GM12872 (cell line): ENCODE results near the gene TOM1L2.

Source experiments
- TF ChIP-seq, protein P1 (sequence below): IDR thresholded peaks from 3 replicates; pipeline ENCODE4 v1.5.1; 2011; ENCODE audit warnings: low read depth, mild to moderate bottlenecking, low read length, moderate library complexity; ENCODE audit not compliant: insufficient read depth

Gene TOM1L2

DNA sequence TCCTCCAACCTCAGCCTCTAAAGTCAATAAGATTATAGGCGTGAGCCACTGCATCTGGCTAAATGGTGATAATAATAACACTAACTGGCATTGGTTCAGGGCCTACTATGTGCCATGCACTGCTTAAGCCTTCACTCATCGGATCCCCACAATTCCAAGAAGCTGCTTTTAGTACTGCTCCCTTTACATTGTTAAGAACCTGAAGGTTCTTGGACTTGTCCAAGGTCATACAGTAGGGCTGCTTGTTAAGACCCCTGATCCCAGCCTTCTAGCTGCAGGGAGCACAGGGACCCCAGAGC is 142.0 kb downstream of the TOM1L2 start:
- TF ChIP-seq, protein P1, sequence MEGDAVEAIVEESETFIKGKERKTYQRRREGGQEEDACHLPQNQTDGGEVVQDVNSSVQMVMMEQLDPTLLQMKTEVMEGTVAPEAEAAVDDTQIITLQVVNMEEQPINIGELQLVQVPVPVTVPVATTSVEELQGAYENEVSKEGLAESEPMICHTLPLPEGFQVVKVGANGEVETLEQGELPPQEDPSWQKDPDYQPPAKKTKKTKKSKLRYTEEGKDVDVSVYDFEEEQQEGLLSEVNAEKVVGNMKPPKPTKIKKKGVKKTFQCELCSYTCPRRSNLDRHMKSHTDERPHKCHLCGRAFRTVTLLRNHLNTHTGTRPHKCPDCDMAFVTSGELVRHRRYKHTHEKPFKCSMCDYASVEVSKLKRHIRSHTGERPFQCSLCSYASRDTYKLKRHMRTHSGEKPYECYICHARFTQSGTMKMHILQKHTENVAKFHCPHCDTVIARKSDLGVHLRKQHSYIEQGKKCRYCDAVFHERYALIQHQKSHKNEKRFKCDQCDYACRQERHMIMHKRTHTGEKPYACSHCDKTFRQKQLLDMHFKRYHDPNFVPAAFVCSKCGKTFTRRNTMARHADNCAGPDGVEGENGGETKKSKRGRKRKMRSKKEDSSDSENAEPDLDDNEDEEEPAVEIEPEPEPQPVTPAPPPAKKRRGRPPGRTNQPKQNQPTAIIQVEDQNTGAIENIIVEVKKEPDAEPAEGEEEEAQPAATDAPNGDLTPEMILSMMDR = no peak

GRCh38 chr17:17827826-17828621 is 144.2 kb downstream of the TOM1L2 start:
- TF ChIP-seq, protein P1 = 0 out of 3 replicates have a peak, but pooled peaks have one; percentile 15

DNA sequence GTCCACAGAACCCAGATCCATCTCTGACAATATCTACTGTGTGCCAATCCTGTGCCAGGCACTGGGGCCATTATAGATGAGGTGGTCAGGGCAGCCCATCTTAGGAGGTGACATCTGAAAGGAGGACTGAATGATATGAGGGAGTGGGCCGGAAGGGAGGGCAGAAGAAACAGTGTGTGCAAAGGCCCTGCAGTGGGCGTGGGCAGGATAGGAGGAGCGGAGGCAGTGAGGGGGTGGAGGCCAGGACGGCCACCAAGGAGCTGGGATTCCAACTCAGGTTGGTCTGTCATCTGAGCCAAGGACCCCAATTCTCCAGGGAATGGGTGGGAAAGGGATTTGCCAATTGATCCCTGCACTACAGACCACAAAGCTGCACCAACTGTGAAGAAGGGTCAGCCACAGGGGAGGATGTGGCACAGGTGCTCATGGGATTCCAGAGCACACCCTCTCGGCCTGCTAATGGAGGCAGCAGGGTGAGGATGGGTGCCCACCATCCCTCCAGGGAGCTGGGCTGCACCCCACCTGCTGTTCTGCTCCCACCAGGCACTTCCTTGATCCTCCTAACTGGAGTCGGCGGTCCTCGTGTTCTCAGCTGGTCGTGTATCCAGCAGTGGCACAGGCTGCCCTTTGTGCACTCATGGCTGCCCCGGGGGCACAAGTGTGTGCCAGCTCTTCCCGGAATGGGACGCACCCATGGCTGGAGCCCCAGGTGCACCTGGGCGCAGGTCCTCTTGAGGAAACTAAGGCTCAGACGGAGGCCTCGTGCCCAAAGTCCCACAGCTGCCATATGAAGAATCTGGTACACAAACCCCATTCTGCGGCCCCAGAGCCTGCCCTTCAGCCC is 145.0 kb downstream of the TOM1L2 start:
- TF ChIP-seq, protein P1 = no peak

DNA sequence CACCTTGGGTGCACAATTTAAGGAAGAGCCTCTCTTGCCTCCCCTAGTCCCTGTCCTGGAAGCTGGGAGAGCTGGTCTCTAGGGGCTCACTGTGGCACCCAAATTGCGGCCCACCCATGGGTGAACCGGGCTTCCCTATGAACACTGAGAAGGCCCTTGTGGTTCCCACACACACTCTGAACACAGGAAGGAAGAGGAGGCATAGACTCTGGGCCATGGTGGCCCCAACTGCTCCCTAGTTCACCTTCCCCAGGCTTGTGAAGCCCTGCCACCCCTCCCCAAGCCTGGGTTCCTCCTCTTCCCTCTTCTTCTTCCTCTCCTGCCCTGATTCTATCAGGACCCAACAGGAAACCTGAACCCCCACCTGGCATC is 145.9 kb downstream of the TOM1L2 start:
- TF ChIP-seq, protein P1 = no peak

GRCh38 chr17:17824783-17825614 is 147.2 kb downstream of the TOM1L2 start:
- TF ChIP-seq, protein P1 = no peak

DNA sequence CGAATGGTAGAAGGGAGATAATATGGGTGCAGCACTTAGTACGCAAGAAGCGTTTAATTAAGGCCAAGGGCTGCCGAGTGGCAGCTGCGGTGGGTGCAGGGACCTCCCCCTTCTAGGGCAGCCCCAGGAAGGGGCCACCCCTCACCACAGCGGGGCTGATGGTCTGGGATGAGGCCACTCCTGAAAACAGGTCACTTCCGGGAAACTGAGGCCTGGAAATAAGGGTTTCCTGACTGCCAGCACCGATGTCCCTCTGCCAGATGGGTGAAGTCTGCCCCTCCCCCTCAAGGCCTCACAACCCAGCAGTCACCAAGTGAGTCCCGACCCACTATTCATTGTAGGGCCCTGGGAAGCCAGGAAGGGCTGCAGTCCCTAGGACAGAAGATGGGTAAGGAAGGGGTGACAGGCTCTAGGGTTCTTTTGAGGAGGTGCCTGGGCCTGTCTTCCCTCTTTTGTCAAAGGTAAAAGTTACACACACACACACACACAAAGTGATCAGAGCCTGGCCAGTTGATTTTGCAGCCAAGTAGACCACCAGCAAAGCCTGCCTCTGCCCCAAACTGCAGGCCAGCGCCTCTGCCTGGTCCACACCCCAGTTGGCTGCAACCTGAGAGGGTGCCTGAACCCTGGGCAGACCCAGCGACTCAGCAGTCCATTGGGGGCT is 147.9 kb downstream of the TOM1L2 start:
- TF ChIP-seq, protein P1 = no peak
